ENCODE results near the gene ZNF207. TPM values are rescaled to one million over a fixed set of nuclear protein-coding genes. Genes with fewer than 3 reads are reported as not detected.

ZNF207 gene
- total and polyA plus RNA-seq, 2 donors (not counting 1 experiment from before 2014, with no cell fraction given) = 135 to 314 TPM

- no peak overlapping the region for H3K4me2 ChIP-seq (replicated peaks; ENCODE audit: low read depth, low read length, poor library complexity, severe bottlenecking)
- H3K27me3 ChIP-seq (replicated peaks in 1 of 4; ENCODE audit: control extremely low read depth in 1 of 4, control insufficient read depth in 3 of 4, insufficient read depth in 4 of 4, low read length in 3 of 4) = no peaks in the 10 kb centered on the region
- ChIA-PET CTCF (no interaction called here), POLR2A (no interaction called here)
- no peak overlapping the region for H3K9ac ChIP-seq (ENCODE audit: low read length)
- H3K9me3 ChIP-seq (ENCODE audit: control extremely low read depth in 1 of 3, control insufficient read depth in 2 of 3, insufficient read depth in 1 of 3, low read length in 2 of 3) = no peaks in the 10 kb centered on the region
- WGBS (ENCODE audit: insufficient coverage) = no CpG with 5 or more reads among the region's 3 CpGs
- Mint-ChIP-seq H3K27ac (no peak overlapping the region), H3K9me3 (ENCODE audit: insufficient read depth) (no peaks in the 10 kb centered on the region), H3K27me3 (no peaks in the 10 kb centered on the region), H3K4me1 (peaks cover 2% of the 10 kb centered on the region), H3K4me3 (no peak overlapping the region)
- ATAC-seq (ENCODE audit: low read depth) (no peak), DNase-seq (no peak)
- H3K4me1 ChIP-seq (ENCODE audit: control insufficient read depth in 2 of 2, insufficient read depth in 2 of 2, low read length in 2 of 2) = no peaks in the 10 kb centered on the region
- intact Hi-C loops (cut with micrococcal nuclease) = no loop called here
- no peaks in the 10 kb centered on the region for H3K79me2 ChIP-seq (ENCODE audit: control insufficient read depth, insufficient read depth, low read length)
- H3K36me3 ChIP-seq (replicated peaks in 1 of 2; ENCODE audit: control extremely low read depth in 1 of 2, control insufficient read depth in 1 of 2, extremely low read depth in 1 of 2, insufficient read depth in 2 of 2, low read length in 1 of 2) = peaks cover 0 to 11% of the 10 kb centered on the region in 2 experiments
- no peaks in the 10 kb centered on the region for H4K20me1 ChIP-seq (ENCODE audit: control insufficient read depth, insufficient read depth, low read length, poor library complexity, severe bottlenecking)
- H2AFZ ChIP-seq (ENCODE audit: insufficient read depth, low read depth, low read length, poor library complexity, severe bottlenecking) = no peak overlapping the region
- TF ChIP-seq EZH2 (IDR thresholded peaks at IDR 0.05; ENCODE audit: borderline replicate concordance, insufficient read depth, low read depth, low read length, poor library complexity, severe bottlenecking) (no peak), CTCF (IDR thresholded peaks at IDR 0.05) (no peak)
- H3K27ac ChIP-seq (ENCODE audit: low read length in 2 of 2) = no peak overlapping the region
- H3K4me3 ChIP-seq (ENCODE audit: control extremely low read depth in 1 of 5, extremely low read depth in 1 of 5, insufficient read depth in 1 of 5, low read depth in 2 of 5, low read length in 4 of 5) = no peak overlapping the region
These were observed 19.8 kb upstream of the ZNF207 start for GRCh38 chr17:32330147-32330546.

GRCh38 chr17:32331243-32332040 is 18.5 kb upstream of the ZNF207 start:
- H3K79me2 ChIP-seq (ENCODE audit: control insufficient read depth, insufficient read depth, low read length) = no peaks in the 10 kb centered on the region
- DNase-seq (no peak), ATAC-seq (ENCODE audit: low read depth) (no peak)
- H3K27me3 Mint-ChIP-seq = no peaks in the 10 kb centered on the region
- no peak for TF ChIP-seq EZH2 (IDR thresholded peaks at IDR 0.05; ENCODE audit: borderline replicate concordance, insufficient read depth, low read depth, low read length, poor library complexity, severe bottlenecking)
- TF ChIP-seq CTCF (IDR thresholded peaks at IDR 0.05) = no peak
- no peaks in the 10 kb centered on the region for H3K4me1 ChIP-seq (ENCODE audit: control insufficient read depth in 2 of 2, insufficient read depth in 2 of 2, low read length in 2 of 2)
- H3K9me3 ChIP-seq (ENCODE audit: control extremely low read depth in 1 of 3, control insufficient read depth in 2 of 3, insufficient read depth in 1 of 3, low read length in 2 of 3) = no peaks in the 10 kb centered on the region
- POLR2A ChIA-PET = no interaction called here
- WGBS (ENCODE audit: insufficient coverage) = no CpG with 5 or more reads among the region's 3 CpGs
- H3K9ac ChIP-seq (ENCODE audit: low read length) = no peak overlapping the region
- intact Hi-C loops (cut with micrococcal nuclease) = no loop called here
- no peak overlapping the region for H3K4me3 Mint-ChIP-seq
- no peak overlapping the region for H3K27ac ChIP-seq (ENCODE audit: low read length in 2 of 2)
- no peak overlapping the region for H3K27ac Mint-ChIP-seq
- no peak overlapping the region for H3K4me2 ChIP-seq (replicated peaks; ENCODE audit: low read depth, low read length, poor library complexity, severe bottlenecking)
- no peaks in the 10 kb centered on the region for H4K20me1 ChIP-seq (ENCODE audit: control insufficient read depth, insufficient read depth, low read length, poor library complexity, severe bottlenecking)
- no peaks in the 10 kb centered on the region for H3K9me3 Mint-ChIP-seq (ENCODE audit: insufficient read depth)
- H3K36me3 ChIP-seq (replicated peaks in 1 of 2; ENCODE audit: control extremely low read depth in 1 of 2, control insufficient read depth in 1 of 2, extremely low read depth in 1 of 2, insufficient read depth in 2 of 2, low read length in 1 of 2) = peaks cover 0 to 11% of the 10 kb centered on the region in 2 experiments
- H3K4me1 Mint-ChIP-seq = peaks cover 2% of the 10 kb centered on the region
- H2AFZ ChIP-seq (ENCODE audit: insufficient read depth, low read depth, low read length, poor library complexity, severe bottlenecking) = no peak overlapping the region
- no peak overlapping the region for H3K4me3 ChIP-seq (ENCODE audit: control extremely low read depth in 1 of 5, extremely low read depth in 1 of 5, insufficient read depth in 1 of 5, low read depth in 2 of 5, low read length in 4 of 5)
- H3K27me3 ChIP-seq (replicated peaks in 1 of 4; ENCODE audit: control extremely low read depth in 1 of 4, control insufficient read depth in 3 of 4, insufficient read depth in 4 of 4, low read length in 3 of 4) = no peaks in the 10 kb centered on the region
- CTCF ChIA-PET = no interaction called here

All from B cell (primary cell).